Measurements from ENCODE around the gene ANAPC13.

ANAPC13 gene

GRCh38 chr3:134485718-134486576 lies at the start of gene ANAPC13, which contains the start of gene CEP63:
TSS of gene ANAPC13 (minus strand) at chr3:134485985. CDS start at chr3:134482904, 3,081 bp downstream.
TSS of gene CEP63 (plus strand) at chr3:134486057. CDS start at chr3:134495321, 9,264 bp downstream.
- DNase-seq, result peak; percentile 99

- DNase-seq, result no peak
These were observed 49.6 kb upstream of the ANAPC13 start for GRCh38 chr3:134535186-134535970.

GRCh38 chr3:134533493-134533892 lies 47.7 kb upstream of the ANAPC13 start:
- DNase-seq, result no peak

GRCh38 chr3:134527538-134528186 lies 41.9 kb upstream of the ANAPC13 start:
- DNase-seq, result no peak

- DNase-seq, result no peak
These were observed 41.3 kb upstream of the ANAPC13 start for GRCh38 chr3:134527037-134527436.

GRCh38 chr3:134526319-134526718 lies 40.5 kb upstream of the ANAPC13 start:
- DNase-seq, result no peak

- DNase-seq, result no peak
These were observed 39.5 kb upstream of the ANAPC13 start for GRCh38 chr3:134525293-134525692.

GRCh38 chr3:134522541-134522940 lies 36.8 kb upstream of the ANAPC13 start:
- DNase-seq, result no peak

- no peak for DNase-seq
These were observed 32.0 kb upstream of the ANAPC13 start for GRCh38 chr3:134517791-134518190.

GRCh38 chr3:134516905-134517304 lies 31.1 kb upstream of the ANAPC13 start:
- no peak for DNase-seq

GRCh38 chr3:134511500-134511899 lies 25.7 kb upstream of the ANAPC13 start:
- DNase-seq, result no peak

- DNase-seq, result no peak
These were observed 19.7 kb upstream of the ANAPC13 start for GRCh38 chr3:134505485-134505884.

GRCh38 chr3:134504132-134504531 lies 18.3 kb upstream of the ANAPC13 start:
- DNase-seq, result no peak

- DNase-seq, result no peak
These were observed 17.5 kb upstream of the ANAPC13 start for GRCh38 chr3:134503266-134503665.

- DNase-seq, result no peak
These were observed 10.8 kb upstream of the ANAPC13 start for GRCh38 chr3:134496471-134497071.

- DNase-seq, result no peak
These were observed 10.2 kb upstream of the ANAPC13 start for GRCh38 chr3:134495980-134496379.

GRCh38 chr3:134494495-134494894 lies 8.7 kb upstream of the ANAPC13 start:
- DNase-seq, result no peak

GRCh38 chr3:134487406-134487805 lies 1.6 kb upstream of the ANAPC13 start:
- DNase-seq, result no peak

- no peak for DNase-seq
These were observed 824 bp upstream of the ANAPC13 start for GRCh38 chr3:134486577-134487041.

- DNase-seq, result no peak
These were observed 589 bp downstream of the ANAPC13 start for GRCh38 chr3:134485075-134485717.

GRCh38 chr3:134483195-134483900 lies 2.4 kb downstream of the ANAPC13 start:
- no peak for DNase-seq

GRCh38 chr3:134482622-134483021 lies 3.2 kb downstream of the ANAPC13 start:
- DNase-seq, result no peak
